ENCODE results near the gene LRP3.

GRCh38 chr19:33208371-33208895 is 14.3 kb downstream of the LRP3 start:
- TF ChIP-seq TAF1 (IDR thresholded peaks at IDR 0.05; ENCODE audit: low read depth) (no peak), RAD21 (IDR thresholded peaks at IDR 0.05; ENCODE audit: low read depth) (no peak), MAX (IDR thresholded peaks at IDR 0.05) (no peak), TCF12 (IDR thresholded peaks at IDR 0.05; ENCODE audit: low read depth) (no peak), EP300 (IDR thresholded peaks at IDR 0.05; ENCODE audit: borderline replicate concordance) (no peak), ZBTB7A (IDR thresholded peaks at IDR 0.05; ENCODE audit: low read depth) (no peak), YY1 (IDR thresholded peaks at IDR 0.05; ENCODE audit: low read depth) (no peak)
- TF ChIP-seq, protein P1, sequence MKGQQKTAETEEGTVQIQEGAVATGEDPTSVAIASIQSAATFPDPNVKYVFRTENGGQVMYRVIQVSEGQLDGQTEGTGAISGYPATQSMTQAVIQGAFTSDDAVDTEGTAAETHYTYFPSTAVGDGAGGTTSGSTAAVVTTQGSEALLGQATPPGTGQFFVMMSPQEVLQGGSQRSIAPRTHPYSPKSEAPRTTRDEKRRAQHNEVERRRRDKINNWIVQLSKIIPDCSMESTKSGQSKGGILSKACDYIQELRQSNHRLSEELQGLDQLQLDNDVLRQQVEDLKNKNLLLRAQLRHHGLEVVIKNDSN (IDR thresholded peaks at IDR 0.05), result no peak

Data from Ishikawa (cell line).